Uterus (tissue), 2 donors: ENCODE measurements around the gene FBXO30.

Source experiments
- CTCF ChIP-seq, 4 experiments: fragments of 200-600 bp in 2 of 4; fragments of 450-650 bp in 2 of 4; sonication (generic) in 2 of 4; IDR thresholded peaks; one replicate each; pipeline ENCODE4 v1.5.1; 2016 to 2019; ENCODE audit warnings: antibody characterized with exemption in 4 of 4, mild to moderate bottlenecking in 2 of 4, moderate library complexity in 1 of 4
- POLR2A ChIP-seq, 2 donors: fragments of 450-650 bp; IDR thresholded peaks; one replicate each; pipeline ENCODE4 v1.6.1; 2016; ENCODE audit warnings: antibody characterized with exemption in 2 of 2, mild to moderate bottlenecking in 1 of 2, moderate library complexity in 1 of 2

- TF ChIP-seq CTCF (IDR thresholded peaks at IDR 0.05), result no peak
- TF ChIP-seq POLR2A (IDR thresholded peaks at IDR 0.05), result no peak
Observed at GRCh38 chr6:145836772-145837171, 22.2 kb upstream of the FBXO30 start.
